Choroid plexus epithelial cell (primary cell): ENCODE measurements around the gene INTS3.

Source experiments
- DNase-seq: peaks from one replicate; pipeline ENCODE4 v3.0.0-alpha.2; 2010; ENCODE audit warnings: low read depth
- H3K4me3 ChIP-seq: 2 replicates; pipeline ENCODE4 v1.5.1; 2011; ENCODE audit warnings: low read depth, mild to moderate bottlenecking, control low read depth, low read length, moderate library complexity
- CTCF ChIP-seq: conservative IDR thresholded peaks from 2 replicates; pipeline ENCODE4 v1.5.1; 2011; ENCODE audit warnings: low read depth, mild to moderate bottlenecking, control low read depth, inconsistent platforms, low read length, moderate library complexity

The INTS3 gene

GRCh38 chr1:153776352-153776751 is 48.5 kb downstream of the INTS3 start:
- no peak for DNase-seq
- peak overlapping the region; percentile 61 for H3K4me3 ChIP-seq
- TF ChIP-seq CTCF, result no peak

- no peak overlapping the region for H3K4me3 ChIP-seq
- TF ChIP-seq CTCF, result no peak
- no peak for DNase-seq
Measured at GRCh38 chr1:153776845-153777370, 49.1 kb downstream of the INTS3 start.

- no peak for DNase-seq
- H3K4me3 ChIP-seq, result no peak overlapping the region
- TF ChIP-seq CTCF, result no peak
Measured at GRCh38 chr1:153777648-153778047, 49.8 kb downstream of the INTS3 start.

GRCh38 chr1:153778051-153778823 is 50.4 kb downstream of the INTS3 start:
- no peak for TF ChIP-seq CTCF
- H3K4me3 ChIP-seq, result no peak overlapping the region
- DNase-seq, result no peak

GRCh38 chr1:153778824-153779519 is 51.1 kb downstream of the INTS3 start:
- no peak for TF ChIP-seq CTCF
- no peak for DNase-seq
- H3K4me3 ChIP-seq, result no peak overlapping the region

- TF ChIP-seq CTCF, result no peak
- no peak overlapping the region for H3K4me3 ChIP-seq
- no peak for DNase-seq
Measured at GRCh38 chr1:153779781-153780541, 52.1 kb downstream of the INTS3 start.
